ENCODE measurements around the gene CDKL5.
"Not testable (repeated sequence)": the region's sequence is repeated elsewhere in the genome, so short reads cannot be mapped to it uniquely, and the experiment has no call there.

Gene CDKL5

GRCh38 chrX:18426004-18426320, 554 bp downstream of the CDKL5 start:
- Histone ChIP-seq H3K4me3 (replicated peaks; ENCODE audit: insufficient read depth, low read length) (peak overlapping the region; percentile 56), H3K27ac (replicated peaks) (no peak overlapping the region), H3K27me3 (ENCODE audit: insufficient read depth, poor library complexity, severe bottlenecking) (peaks cover 2% of the 10 kb centered on the region)
- no peak for DNase-seq (ENCODE audit: low read depth in 1 of 2, low spot score in 1 of 2)
- TF ChIP-seq CTCF (IDR thresholded peaks at IDR 0.05; ENCODE audit: insufficient read depth, low read length) (no peak), REST (IDR thresholded peaks at IDR 0.05; ENCODE audit: insufficient replicate concordance, low read depth) (no peak)

GRCh38 chrX:18428006-18428405, 2.6 kb downstream of the CDKL5 start:
- no peak overlapping the region for H3K27ac ChIP-seq (replicated peaks)
- no peak overlapping the region for H3K4me3 ChIP-seq (replicated peaks; ENCODE audit: insufficient read depth, low read length)
- DNase-seq (ENCODE audit: low read depth in 1 of 2, low spot score in 1 of 2) = no peak
- no peak for TF ChIP-seq CTCF (IDR thresholded peaks at IDR 0.05; ENCODE audit: insufficient read depth, low read length)
- no peak for TF ChIP-seq GABPA (IDR thresholded peaks at IDR 0.05; ENCODE audit: low read depth)
- TF ChIP-seq POLR2AphosphoS5 (IDR thresholded peaks at IDR 0.05; ENCODE audit: low read depth) = no peak
- H3K27me3 ChIP-seq (ENCODE audit: insufficient read depth, poor library complexity, severe bottlenecking) = peaks cover 2% of the 10 kb centered on the region

GRCh38 chrX:18433288-18433687, 7.9 kb downstream of the CDKL5 start:
- H3K4me3 ChIP-seq (replicated peaks; ENCODE audit: insufficient read depth, low read length); H3K27ac ChIP-seq (replicated peaks); H3K27me3 ChIP-seq (ENCODE audit: insufficient read depth, poor library complexity, severe bottlenecking); DNase-seq (ENCODE audit: low read depth in 1 of 2, low spot score in 1 of 2): not testable (repeated sequence)

- H3K27me3 ChIP-seq (ENCODE audit: insufficient read depth, poor library complexity, severe bottlenecking) = no peaks in the 10 kb centered on the region
Measured at GRCh38 chrX:18434896-18435295, 9.5 kb downstream of the CDKL5 start.

More at GRCh38 chrX:18434896-18435295, 9.5 kb downstream of the CDKL5 start:
- DNase-seq (ENCODE audit: low read depth in 1 of 2, low spot score in 1 of 2) = no peak
- no peak overlapping the region for H3K4me3 ChIP-seq (replicated peaks; ENCODE audit: insufficient read depth, low read length)
- no peak for TF ChIP-seq POLR2AphosphoS5 (IDR thresholded peaks at IDR 0.05; ENCODE audit: low read depth)
- TF ChIP-seq GABPA (IDR thresholded peaks at IDR 0.05; ENCODE audit: low read depth) = no peak
- TF ChIP-seq CTCF (IDR thresholded peaks at IDR 0.05; ENCODE audit: insufficient read depth, low read length) = no peak
- no peak for TF ChIP-seq SPI1 (IDR thresholded peaks at IDR 0.05; ENCODE audit: borderline replicate concordance, low read depth)
- TF ChIP-seq REST (IDR thresholded peaks at IDR 0.05; ENCODE audit: insufficient replicate concordance, low read depth) = no peak
- H3K27ac ChIP-seq (replicated peaks) = no peak overlapping the region
